Kidney glomerular epithelial cell (primary cell): Measurements from ENCODE around the gene NXPE1.
"Not testable (repeated sequence)": the region's sequence is repeated elsewhere in the genome, so short reads cannot be mapped to it uniquely, and the experiment has no call there.

Source experiments
- DNase-seq: peaks from one replicate; lab custom pipeline; 2025; lab: John Stamatoyannopoulos, UW

NXPE1 gene

DNA sequence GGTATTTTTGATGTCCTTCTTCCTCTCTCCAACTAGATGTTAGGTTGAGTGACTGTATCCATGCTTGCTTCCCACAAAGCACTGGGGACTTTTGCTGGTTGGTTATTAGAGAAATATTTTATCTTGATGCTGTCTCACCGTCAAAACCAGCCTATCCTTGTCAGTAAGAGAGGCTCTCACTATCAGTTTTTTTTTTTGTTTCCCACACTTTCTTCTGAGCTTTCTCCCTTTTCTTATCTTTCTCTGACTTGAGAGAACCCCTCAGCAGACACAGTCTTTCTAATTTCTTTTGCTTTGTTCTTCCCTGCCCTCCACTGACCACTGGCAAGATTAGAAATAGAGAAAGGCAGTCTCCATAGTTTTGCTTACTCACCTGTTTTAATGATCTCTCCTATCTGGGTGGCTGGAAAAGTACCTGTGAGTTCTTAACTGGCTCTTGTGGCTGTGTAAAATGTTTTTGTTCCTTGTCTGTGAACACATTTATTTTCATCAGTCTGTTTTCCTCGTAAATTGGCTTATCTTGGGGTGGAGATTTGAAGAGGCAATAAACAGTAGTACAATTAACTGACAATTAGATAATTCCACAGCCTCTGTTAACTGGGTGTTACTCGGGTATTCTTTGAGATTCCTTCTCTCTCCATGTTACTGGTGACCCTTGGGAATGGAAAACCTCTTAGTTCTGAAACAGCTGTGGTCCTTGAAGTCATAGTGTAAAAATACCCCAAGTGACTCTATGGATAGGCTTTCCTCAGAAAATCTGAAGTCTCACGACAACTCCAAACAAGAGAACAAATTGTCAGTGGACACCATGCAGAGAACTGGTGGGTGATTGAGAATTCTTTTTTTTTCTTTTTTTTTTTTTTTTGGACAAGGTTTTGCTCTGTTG is at the start of gene NXPE1:
Gene NXPE1, minus strand, starts transcription at position 457 of the 886 bp plus-strand sequence. CDS start 8,680 bp downstream, outside the sequence.
- no peak for DNase-seq

DNA sequence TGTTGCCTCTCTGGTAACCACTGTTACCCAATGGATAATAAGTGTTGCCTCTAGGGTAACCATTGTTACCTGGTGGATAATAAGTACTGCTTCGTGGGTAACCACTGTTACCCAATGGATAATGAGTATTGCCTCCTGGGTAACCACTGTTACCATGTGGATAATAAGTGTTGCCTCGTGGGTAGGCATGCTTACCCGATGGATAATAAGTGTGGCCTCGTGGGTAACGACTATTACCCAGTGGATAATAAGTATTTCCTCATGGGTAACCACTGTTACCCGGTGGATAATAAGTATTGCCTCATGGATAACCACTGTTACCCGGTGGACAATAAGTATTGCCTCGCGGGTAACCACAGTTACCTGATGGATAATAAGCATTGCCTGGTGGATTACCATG is 49.7 kb upstream of the NXPE1 start:
- DNase-seq = no peak

DNA sequence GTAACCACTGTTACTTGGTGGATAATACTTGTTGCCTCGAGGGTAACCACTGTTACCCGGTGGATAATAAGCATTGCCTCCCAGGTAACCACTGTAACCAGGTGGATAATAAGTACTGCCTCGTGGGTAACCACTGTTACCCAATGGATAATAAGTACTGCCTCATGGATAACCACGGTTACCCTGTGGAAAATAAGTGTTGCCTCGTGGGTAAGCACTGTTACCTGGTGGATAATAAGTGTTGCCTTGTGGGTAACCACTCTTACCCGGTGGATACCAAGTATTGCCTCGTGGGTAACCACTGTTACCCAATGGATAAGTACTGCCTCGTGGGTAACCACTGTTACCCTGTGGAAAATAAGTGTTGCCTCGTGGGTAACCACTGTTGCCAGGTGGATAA is 48.9 kb upstream of the NXPE1 start:
- not testable (repeated sequence) for DNase-seq

DNA sequence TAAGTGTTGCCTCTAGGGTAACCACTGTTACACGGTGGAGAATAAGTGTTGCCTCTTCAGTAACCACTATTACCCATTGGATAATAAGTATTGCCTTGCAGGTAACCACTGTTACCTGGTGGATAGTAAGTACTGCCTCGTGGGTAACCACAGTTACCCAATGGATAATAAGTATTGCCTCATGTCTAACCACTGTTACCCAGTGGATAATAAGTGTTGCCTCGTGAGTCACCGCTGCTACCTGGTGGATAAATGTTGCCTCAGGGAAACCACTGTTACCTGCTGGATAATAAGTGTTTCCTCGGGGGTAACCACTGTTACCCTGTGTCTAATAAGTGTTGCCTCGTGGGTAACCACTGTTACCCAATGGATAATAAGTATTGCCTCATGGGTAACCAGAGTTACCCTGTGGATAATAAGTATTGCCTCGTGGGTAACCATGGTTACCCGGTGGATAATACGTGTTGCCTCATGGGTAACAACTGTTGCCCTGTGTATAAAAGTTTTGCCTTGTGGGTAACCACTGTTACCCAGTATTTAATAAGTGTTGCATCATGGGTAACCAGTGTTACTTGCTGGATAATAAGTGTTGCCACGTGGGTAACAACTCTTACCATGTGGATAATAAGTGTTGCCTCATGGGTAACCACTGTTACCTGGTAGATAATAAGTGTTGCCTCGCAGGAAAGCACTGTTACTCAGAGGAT is 48.2 kb upstream of the NXPE1 start:
- DNase-seq = no peak

DNA sequence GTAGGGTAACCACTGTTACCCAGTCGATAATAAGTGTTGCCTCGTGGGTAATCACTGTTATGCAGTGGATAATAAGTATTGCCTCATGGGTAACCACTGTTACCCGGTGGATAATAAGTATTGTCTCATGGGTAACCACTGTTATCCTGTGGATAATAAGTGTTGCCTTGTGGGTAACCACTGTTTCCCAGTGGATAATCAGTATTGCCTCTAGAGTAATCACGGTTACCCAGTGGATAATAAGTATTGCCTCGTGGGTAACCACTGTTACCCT is 47.1 kb upstream of the NXPE1 start:
- not testable (repeated sequence) for DNase-seq

DNA sequence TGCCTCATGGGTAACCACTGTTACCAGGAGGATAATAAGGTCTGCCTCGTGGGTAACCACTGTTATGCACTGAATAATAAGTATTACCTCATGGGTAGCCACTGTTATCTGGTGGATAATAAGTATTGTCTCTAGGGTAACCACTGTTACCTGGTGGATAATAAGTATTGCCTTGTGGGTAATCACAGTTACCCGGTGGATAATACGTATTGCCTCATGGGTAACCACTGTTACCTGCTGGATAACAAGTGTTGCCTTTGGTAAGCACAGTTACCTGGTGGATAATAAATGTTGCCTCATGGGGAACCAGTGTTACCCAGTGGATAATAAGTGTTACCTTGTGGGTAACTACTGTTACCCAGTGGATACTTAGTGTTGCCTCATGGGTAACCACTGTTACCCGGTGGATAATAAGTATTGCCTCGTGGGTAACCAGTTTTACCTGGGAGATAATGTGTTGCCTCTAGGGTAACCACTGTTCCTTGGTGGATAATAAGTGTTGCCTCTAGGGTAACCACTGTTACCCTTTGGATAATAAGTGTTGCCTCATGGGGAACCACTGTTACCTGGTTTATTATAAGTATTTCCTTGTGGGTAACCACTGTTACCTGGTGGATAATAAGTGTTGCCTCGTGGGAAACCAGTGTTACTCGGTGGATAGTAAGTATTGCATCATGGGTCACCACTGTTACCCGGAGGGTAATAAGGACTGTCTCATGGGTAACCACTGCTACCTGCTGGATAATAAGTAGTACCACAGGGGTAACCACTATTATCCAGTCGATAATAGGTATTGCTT is 46.5 kb upstream of the NXPE1 start:
- no peak for DNase-seq

DNA sequence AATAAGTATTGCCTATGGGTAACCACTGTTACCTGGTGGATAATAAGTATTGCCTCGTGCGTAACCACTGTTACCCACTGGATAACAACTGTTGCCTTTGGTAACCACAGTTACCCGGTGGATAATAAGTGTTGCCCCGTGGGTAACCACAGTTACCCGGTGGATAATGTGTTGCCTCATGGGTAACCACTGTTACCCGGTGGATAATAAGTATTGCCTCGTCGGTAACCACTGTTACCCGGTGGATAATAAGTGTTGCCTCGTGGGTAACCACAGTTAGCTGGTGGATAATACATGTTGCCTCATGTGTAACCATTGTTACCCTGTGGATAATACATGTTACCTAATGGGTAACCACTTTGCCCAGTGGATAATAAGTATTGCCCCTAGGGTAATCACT is 45.7 kb upstream of the NXPE1 start:
- no peak for DNase-seq

DNA sequence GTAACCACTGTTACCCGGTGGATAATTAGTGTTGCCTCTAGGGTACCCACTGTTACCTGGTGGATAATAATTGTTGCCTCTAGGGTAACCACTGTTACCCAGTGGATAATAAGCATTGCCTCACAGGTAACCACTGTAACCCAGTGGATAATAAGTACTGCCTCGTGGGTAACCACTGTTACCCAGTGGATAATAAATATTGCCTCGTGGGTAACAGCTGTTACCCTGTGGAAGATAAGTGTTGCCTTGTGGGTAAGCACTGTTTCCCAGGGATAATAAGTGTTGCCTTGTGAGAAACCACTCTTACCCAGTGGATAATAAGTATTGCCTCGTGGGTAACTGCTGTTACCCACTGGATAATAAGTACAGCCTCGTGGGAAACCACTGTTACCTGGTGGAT is 45.2 kb upstream of the NXPE1 start:
- no peak for DNase-seq

DNA sequence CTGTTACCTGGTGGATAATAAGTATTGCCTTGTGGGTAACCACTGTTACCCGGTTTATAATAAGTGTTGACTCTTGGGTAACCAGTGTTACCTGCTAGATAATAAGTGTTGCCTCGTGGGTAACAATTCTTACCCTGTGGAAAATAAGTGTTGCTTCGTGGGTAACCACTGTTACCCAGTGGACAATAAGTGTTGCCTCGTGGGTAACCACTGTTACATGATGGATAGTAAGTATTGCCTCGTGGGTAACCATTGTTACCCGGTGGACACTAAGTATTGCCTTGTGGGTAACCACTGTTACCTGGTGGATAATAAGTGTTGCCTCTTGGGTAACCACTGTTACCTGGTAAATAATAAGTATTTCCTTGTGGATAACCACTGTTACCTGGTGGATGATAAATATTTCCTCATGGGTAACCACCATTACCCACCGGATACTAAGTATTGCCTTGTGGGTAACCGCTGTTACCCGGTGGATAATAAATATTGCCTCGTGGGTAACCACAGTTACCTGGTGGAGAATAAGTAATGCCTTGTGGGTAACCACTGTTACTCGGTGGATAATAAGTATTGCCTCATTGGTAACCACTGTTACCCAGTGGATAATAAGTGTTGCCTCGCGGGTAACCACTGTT is 44.6 kb upstream of the NXPE1 start:
- DNase-seq = no peak

DNA sequence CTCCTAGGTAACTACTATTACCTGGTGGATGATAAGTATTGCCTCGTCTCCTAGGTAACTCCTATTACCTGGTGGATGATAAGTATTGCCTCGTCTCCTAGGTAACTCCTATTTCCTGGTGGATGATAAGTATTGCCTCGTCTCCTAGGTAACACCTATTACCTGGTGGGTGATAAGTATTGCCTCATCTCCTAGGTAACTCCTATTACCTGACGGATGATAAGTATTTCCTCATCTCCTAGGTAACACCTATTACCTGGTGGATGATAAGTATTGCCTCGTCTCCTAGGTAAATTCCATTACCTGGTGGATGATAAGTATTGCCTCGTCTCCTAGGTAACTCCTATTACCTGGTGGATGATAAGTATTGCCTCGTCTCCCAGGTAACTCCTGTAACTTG is 43.5 kb upstream of the NXPE1 start:
- not testable (repeated sequence) for DNase-seq

DNA sequence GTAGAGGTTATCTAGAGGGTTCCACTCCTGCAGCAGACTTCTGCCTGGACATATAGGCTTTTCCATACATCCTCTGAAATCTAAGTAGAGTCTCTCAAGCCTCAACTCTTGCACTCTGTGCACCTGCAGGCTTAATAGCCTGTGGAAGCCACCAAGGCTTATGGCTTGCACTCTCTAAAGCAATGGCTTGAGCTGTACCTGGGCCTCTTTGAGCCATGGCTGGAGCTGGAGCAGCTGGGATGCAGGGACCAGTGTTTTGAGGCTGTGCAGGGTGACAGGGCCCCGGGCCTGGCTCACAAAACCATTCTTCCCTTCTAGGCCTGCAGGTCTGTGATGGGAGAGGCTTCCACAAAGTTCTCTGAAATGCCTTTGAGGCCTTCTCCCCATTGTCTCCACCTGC is 38.8 kb upstream of the NXPE1 start:
- DNase-seq = no peak

DNA sequence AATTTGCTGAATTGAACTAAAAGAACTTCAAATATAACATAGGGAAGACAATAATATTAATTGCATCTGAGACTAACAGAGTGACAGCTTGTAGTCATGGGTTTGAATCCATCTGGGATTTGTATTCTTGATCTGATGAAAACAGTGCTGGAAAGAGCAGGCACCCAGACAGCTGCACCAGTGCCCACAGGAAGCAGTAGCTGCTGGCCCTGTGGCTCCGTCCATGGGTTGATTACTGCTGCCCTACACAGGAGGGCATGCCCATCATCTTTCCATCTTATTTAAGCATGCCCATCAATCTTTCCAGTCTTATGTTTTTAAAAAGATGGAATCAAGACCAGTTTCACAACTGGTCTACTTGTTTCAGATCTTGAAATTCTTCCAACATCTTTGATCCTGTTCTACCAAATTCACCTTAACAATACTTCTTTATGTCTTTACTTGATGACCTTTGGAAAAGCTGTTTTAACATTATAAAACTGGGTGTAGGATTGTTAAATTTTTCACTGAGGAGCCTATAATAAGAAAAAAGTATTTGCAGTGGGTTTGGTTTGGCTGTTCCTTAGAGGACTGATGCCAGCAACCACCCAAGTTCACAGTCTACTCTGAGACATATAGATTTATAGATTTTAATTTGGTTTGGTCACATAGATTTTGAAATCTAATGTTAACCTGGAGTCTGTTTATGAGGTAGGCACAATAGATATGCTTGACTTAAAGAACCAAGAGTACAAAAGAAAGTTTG is 36.7 kb upstream of the NXPE1 start:
- DNase-seq = no peak

DNA sequence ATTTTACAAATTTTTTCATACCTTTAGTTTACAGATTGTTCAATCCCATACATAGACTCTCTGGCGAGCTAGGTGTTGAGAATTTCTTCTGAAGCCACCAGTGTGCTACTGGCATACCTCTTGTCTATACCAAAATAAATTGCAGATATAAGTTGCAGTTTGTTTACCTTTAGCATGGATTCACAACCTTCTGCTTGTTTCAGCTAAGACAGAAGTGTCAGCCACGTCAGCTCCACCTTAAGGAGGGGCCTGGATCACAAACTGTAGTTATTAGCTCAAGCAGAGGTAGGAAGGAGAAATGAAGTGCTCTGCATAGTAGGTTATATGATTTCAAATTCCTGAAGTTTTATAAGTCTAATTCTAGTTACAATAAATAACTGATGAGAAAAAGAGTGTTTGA is 35.9 kb upstream of the NXPE1 start, which contains the start of gene NXPE4:
Gene NXPE4, minus strand, starts transcription at position 216 of the 400 bp plus-strand sequence. CDS start 1,027 bp downstream, outside the sequence.
- DNase-seq = no peak

DNA sequence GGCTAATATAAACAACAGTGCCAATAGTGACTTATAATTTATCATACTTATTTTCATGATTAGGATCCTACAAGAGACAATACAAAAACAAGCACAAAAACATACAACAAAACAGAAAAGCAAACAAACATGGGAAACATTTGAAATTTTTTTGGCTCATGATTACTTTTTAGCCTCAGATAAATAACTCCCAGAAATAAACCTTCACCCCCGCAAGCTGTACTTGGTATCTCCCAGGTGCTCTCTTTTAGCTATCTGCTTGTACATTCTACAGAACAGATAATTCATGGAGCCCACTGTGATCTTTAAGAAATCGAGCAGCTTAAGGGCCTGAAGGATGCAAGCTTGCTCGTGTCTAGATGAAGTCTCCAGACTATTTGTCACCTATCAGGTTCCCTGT is 35.0 kb upstream of the NXPE1 start:
- DNase-seq = no peak

DNA sequence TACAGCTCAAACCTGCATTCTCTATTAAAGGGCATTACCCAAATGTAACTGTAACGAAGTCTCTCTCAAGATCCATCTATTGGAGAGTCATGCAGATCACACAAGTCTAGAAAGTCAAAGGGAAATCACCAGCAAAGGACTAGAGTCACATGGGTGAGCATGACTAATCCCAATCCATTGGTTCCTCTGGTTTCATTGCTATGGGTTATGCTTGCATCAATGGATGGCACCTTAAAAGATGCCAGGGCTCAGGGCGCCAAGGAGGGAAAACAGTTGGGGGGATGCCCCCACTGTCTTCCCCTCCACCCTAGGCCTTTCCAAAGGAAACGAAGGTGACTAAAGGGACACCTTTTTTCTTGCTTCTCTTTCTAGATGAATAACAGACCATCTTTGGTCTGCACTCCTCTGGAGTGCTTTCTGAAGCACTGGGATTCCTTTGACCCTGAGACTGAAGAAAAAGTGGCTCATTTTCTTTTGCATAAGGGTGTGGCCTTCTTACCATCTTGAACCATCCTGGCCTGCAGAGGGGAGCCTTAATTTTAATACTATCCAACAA is 27.8 kb upstream of the NXPE1 start:
- DNase-seq = no peak

DNA sequence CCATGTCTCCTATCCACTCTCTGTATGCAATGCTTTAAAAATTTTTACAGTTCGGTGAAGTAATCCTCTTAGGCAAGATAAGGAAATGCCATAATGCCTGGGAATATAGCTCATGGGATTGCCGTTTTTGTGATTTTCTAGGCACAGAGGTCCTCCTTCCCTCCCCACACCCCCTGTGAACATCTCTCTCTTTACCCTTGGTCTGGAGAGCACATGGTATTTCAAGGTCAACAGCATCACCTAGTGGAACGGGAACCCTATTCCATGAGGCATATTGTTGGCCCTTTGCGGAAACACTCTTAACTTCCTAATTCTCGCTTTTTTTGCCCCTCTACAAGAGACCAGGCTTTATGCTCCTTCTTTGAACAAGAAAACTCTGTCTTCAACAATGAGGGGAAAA is 27.1 kb upstream of the NXPE1 start:
- no peak for DNase-seq

DNA sequence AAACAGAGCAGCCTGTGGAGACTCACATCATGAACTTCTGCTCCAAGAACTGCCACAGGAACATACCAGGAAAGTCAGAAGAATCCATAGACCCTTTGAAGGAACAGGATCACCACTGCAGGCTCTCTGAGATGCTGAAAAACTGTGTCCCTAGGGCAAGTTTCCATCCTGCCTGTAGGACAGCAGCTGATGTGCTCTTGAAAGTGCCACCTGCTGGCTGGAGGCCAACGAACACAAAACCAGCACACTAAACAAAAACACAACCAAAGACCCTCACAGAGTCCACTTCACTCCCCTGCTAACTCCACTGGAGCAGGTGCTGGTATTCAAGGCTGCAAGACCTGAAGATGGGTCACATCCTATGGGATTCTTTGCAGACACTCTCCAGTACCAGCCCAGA is 12.0 kb upstream of the NXPE1 start:
- DNase-seq = no peak

DNA sequence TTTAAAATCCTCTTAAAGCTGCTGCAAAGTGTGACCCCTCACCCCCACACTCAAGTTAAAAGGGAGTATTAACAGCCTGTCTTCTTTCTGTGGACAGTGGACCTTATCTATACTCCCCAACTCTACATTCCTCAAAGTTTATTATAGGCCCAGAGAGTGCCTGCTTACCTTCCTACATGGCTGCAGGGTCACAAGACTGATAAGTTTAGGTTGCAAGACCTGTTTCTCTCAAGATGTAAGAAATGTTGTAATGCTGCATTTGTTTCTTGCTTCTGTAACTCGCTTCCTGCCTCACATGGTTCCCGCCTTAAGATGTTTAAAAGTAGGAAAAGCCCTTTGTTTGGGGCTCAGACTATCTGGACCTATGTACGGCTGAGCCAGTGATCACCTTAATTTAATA is 10.1 kb upstream of the NXPE1 start:
- DNase-seq = no peak

DNA sequence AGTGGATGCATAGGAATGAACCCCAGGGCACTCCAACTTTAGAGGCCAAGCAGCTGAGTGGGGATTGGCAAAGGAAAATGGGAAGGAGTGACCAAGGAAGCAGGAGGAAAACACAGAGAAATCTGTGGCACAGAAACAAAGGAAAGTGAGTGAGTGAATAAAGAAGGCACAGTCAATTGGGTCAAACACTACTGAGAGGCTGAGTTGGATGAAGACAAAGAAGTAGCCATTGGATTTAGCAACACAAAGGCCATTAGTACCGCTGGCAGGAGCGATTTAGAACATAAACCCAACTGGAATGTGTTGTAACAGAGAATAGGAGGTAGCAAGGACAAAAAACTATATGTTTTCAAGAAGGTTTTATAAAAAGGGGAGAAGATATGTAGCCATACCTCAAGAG is 6.6 kb upstream of the NXPE1 start:
- DNase-seq = no peak

DNA sequence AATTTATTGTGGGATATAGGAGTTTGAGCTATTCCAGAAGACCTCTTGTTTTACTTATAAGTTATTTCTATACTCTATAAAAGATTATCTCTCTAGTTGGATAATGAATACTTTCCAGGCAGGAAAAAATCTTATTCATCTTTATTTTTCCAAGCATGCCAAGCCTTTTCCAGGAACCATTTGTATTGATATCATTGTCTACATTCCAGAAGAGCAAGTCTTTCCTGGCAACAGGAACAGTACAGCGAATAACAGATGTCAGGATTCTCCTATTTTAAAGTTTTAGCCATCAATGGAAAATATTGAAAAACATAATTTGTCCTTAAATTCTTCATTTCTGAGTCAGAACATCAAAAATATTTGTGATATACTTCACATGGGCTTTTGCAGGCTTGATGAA is 5.2 kb upstream of the NXPE1 start:
- DNase-seq = no peak

DNA sequence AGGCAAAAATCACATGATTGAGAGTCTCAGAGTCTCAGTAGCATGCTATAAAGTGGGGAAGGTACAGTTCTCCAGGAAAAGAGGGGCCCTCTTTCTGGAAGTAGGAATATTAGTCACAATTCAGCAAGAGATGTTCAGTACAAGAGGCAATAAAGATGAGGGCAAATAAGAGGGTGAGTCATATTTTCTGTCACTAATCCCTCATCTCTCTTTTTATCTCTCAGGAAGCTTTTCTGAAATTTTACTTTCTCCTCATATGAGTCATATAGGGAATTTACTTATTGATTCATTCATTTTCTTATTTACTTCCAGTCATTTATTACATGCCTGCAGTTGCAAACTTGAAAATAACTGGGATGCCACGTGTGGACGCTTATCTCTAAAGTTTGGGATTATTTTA is 3.4 kb upstream of the NXPE1 start:
- DNase-seq = no peak
